G401 (cell line): ENCODE results near the gene CCL25. TPM values are rescaled to one million over a fixed set of nuclear protein-coding genes. Genes with fewer than 3 reads are reported as not detected.
A peak's percentile ranks its signal among the peaks of the same experiment; 100 is the strongest.
"Not testable (repeated sequence)": the region's sequence is repeated elsewhere in the genome, so short reads cannot be mapped to it uniquely, and the experiment has no call there.

Source experiments
- DNase-seq: peaks from one replicate; pipeline ENCODE4 v3.0.0-alpha.2; 2015; ENCODE audit warnings: low spot score
- in situ Hi-C: cut with HindIII; loops from 2 replicates; pipeline ENCODE4 v1.10.0; 2016; ENCODE audit warnings: low sequenced_read_pairs, mixed read lengths
- total RNA-seq: library from RNA; depleted of rRNA; stranded (reverse); fragments of >200 nt; shearing (Covaris generic); gene quantifications from 2 replicates; pipeline ENCODE4 v1.2.3, GENCODE V29; 2014; rRNA removed

The CCL25 gene
- 16.2 and 19.6 TPM in 2 replicates for total RNA-seq

- in situ Hi-C loops: no loop called here
- no peak for DNase-seq
Measured at GRCh38 chr19:8052464-8052859, at the start of gene CCL25. Gene CCL25 (plus strand): TSS chr19:8052760. CDS start chr19:8053050, 290 bp downstream.

GRCh38 chr19:8004001-8004400 lies 48.6 kb upstream of the CCL25 start:
- DNase-seq: no peak
- in situ Hi-C loops: no loop called here

- DNase-seq: no peak
- in situ Hi-C loops: no loop called here
Measured at GRCh38 chr19:8004723-8005513, 47.6 kb upstream of the CCL25 start.

GRCh38 chr19:8005534-8006256 lies 46.9 kb upstream of the CCL25 start, which contains the start of gene ELAVL1:
Gene ELAVL1 (minus strand): TSS chr19:8005641. CDS start chr19:7991815, 13,826 bp downstream.
- peak; percentile 81 for DNase-seq
- in situ Hi-C loops: no loop called here

GRCh38 chr19:8017808-8018207 lies 34.8 kb upstream of the CCL25 start:
- in situ Hi-C loops: no loop called here
- no peak for DNase-seq

- no peak for DNase-seq
- in situ Hi-C loops: no loop called here
Measured at GRCh38 chr19:8020681-8021080, 31.9 kb upstream of the CCL25 start.

- no peak for DNase-seq
- in situ Hi-C loops: no loop called here
Measured at GRCh38 chr19:8021374-8021773, 31.2 kb upstream of the CCL25 start.

GRCh38 chr19:8022275-8022674 lies 30.3 kb upstream of the CCL25 start:
- DNase-seq: no peak
- in situ Hi-C loops: no loop called here

- DNase-seq: no peak
- in situ Hi-C loops: no loop called here
Measured at GRCh38 chr19:8023371-8023770, 29.2 kb upstream of the CCL25 start.

GRCh38 chr19:8024256-8024655 lies 28.3 kb upstream of the CCL25 start:
- in situ Hi-C loops, DNase-seq: not testable (repeated sequence)

- DNase-seq: no peak
- in situ Hi-C loops: no loop called here
Measured at GRCh38 chr19:8025316-8025715, 27.2 kb upstream of the CCL25 start.

GRCh38 chr19:8028951-8029491 lies 23.5 kb upstream of the CCL25 start:
- in situ Hi-C loops: no loop called here
- peak; percentile 26 for DNase-seq

GRCh38 chr19:8030960-8031359 lies 21.6 kb upstream of the CCL25 start:
- in situ Hi-C loops: no loop called here
- no peak for DNase-seq

- in situ Hi-C loops: not testable (repeated sequence)
Measured at GRCh38 chr19:8033287-8034177, 19.0 kb upstream of the CCL25 start.

GRCh38 chr19:8034178-8034525 lies 18.4 kb upstream of the CCL25 start:
- no peak for DNase-seq
- in situ Hi-C loops: no loop called here

More at GRCh38 chr19:8033287-8034177, 19.0 kb upstream of the CCL25 start:
- not testable (repeated sequence) for DNase-seq

GRCh38 chr19:8036434-8037099 lies 16.0 kb upstream of the CCL25 start:
- DNase-seq: no peak
- in situ Hi-C loops: no loop called here

GRCh38 chr19:8038815-8039214 lies 13.7 kb upstream of the CCL25 start:
- in situ Hi-C loops: no loop called here
- no peak for DNase-seq

GRCh38 chr19:8039231-8039630 lies 13.3 kb upstream of the CCL25 start:
- in situ Hi-C loops: no loop called here
- DNase-seq: no peak

GRCh38 chr19:8041531-8041931 lies 11.0 kb upstream of the CCL25 start:
- in situ Hi-C loops: no loop called here

More at GRCh38 chr19:8041531-8041931, 11.0 kb upstream of the CCL25 start:
- DNase-seq: no peak
